Skeletal muscle satellite cell (primary cell): ENCODE data around the gene ZNF175. TPM values are rescaled to one million over a fixed set of nuclear protein-coding genes. Genes with fewer than 3 reads are reported as not detected.

Experiments
- H3K27me3 ChIP-seq: 2 replicates; pipeline ENCODE4 v1.7.0; 2013; ENCODE audit warnings: low read length; ENCODE audit not compliant: control insufficient read depth, insufficient read depth
- H3K36me3 ChIP-seq: 2 replicates; pipeline ENCODE4 v1.7.0; 2013; ENCODE audit warnings: mild to moderate bottlenecking, control low read depth, low read length; ENCODE audit not compliant: insufficient read depth
- H3K4me1 ChIP-seq: 2 replicates; pipeline ENCODE4 v1.7.0; 2013; ENCODE audit warnings: low read length; ENCODE audit not compliant: control insufficient read depth, insufficient read depth
- H3K4me2 ChIP-seq: 2 replicates; pipeline ENCODE4 v1.7.0; 2013; ENCODE audit warnings: mild to moderate bottlenecking, low read length
- H3K4me3 ChIP-seq: 2 replicates; pipeline ENCODE4 v1.7.0; 2013; ENCODE audit warnings: low read length
- H3K9ac ChIP-seq: 2 replicates; pipeline ENCODE4 v1.7.0; 2013; ENCODE audit warnings: mild to moderate bottlenecking, low read depth, low read length, moderate library complexity
- H3K9me3 ChIP-seq: replicated peaks from 2 replicates; pipeline ENCODE4 v1.7.0; 2013; ENCODE audit warnings: mild to moderate bottlenecking, control low read depth, low read length
- total RNA-seq: library from RNA; depleted of rRNA; stranded (reverse); fragments of >200 nt; gene quantifications from 2 replicates; pipeline ENCODE4 v1.2.3, GENCODE V29; 2012; rRNA removed

ZNF175 gene
- total RNA-seq: 4.6 TPM in 2 replicates

DNA sequence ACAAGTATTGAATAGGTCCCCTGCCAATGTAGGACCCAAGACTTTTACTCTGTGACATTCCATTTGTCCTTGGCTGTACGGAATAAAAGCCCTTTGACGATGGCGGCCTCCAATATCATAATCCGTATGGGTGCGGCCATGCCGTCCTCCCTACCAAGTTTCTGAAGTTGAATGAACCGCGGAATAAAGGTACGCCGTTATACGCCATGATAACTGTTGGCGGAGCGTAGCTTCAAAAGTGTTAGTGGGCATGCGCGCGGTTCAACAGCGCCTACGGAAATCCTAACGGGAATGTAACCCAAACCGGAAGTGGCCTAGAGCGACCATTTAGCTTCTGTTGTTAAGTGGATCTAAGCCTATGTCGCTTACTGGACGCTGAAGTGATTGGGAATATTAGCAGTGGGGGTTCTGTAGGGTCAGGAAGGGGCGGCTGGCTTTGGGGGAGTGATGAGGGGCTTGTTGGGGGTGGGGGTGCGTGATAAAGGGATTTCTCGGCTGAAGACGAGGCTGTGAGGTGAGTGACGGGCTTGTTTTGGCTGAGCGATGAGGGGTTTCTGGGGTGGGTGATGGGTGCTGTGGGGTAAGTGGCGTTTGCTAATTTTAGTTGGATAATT is at the start of gene ZNF175:
TSS of gene ZNF175 (plus strand) at position 322 of the 614 bp plus-strand sequence. CDS start 2,047 bp downstream, outside the sequence.
- Histone ChIP-seq H3K36me3 (peaks cover 4% of the 10 kb centered on the region), H3K9me3 (no peaks in the 10 kb centered on the region), H3K4me2 (peak within 1 kb of the TSS; percentile 83), H3K27me3 (no peaks in the 10 kb centered on the region), H3K9ac (peak within 1 kb of the TSS; percentile 78), H3K4me1 (peaks cover 21% of the 10 kb centered on the region), H3K4me3 (peak within 1 kb of the TSS; percentile 74)

DNA sequence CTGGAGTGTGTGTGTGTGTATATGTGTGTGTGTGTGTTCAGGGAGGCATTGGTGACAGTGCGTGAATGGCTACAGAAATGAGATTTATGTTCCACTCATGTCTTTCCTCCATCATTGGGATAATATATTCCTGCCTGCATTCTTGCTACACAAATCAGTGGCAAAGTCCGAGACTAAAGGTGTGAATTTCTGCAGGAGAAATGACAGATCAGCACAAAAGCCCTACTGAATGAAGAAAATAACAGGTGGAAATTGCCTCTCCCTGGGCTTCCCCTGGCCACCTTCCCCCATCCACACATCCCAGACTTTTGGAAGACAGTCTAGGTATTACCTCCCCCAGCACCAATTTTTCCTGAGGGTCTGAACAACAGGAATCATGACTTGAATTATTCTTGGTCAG is 49.7 kb upstream of the ZNF175 start:
- H3K27me3 ChIP-seq: no peaks in the 10 kb centered on the region
- H3K4me3 ChIP-seq: no peak overlapping the region
- H3K9me3 ChIP-seq: no peaks in the 10 kb centered on the region
- no peak overlapping the region for H3K4me2 ChIP-seq
- no peaks in the 10 kb centered on the region for H3K36me3 ChIP-seq
- H3K9ac ChIP-seq: no peak overlapping the region
- no peaks in the 10 kb centered on the region for H3K4me1 ChIP-seq

DNA sequence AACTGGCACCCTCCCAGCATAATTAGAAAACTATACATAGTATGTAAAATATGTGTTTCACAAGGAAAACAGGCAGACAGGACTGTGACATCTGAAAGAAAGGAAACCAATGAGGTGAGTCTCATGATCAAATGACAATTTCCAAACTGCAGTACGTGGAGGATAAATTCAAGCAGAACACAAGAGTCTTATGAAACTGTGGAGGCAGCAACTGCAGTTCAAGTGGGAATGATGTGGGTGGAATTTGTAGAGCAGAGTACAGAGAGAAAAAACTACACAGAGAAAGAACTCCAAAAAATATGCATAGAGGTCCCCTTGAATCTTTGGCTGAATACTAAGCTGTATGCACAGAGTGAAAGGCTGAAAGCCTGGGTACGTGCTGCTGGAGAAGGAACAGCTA is 49.3 kb upstream of the ZNF175 start:
- Histone ChIP-seq H3K4me2 (no peak overlapping the region), H3K4me3 (no peak overlapping the region), H3K9me3 (no peaks in the 10 kb centered on the region), H3K27me3 (no peaks in the 10 kb centered on the region), H3K36me3 (no peaks in the 10 kb centered on the region), H3K4me1 (no peaks in the 10 kb centered on the region), H3K9ac (no peak overlapping the region)

DNA sequence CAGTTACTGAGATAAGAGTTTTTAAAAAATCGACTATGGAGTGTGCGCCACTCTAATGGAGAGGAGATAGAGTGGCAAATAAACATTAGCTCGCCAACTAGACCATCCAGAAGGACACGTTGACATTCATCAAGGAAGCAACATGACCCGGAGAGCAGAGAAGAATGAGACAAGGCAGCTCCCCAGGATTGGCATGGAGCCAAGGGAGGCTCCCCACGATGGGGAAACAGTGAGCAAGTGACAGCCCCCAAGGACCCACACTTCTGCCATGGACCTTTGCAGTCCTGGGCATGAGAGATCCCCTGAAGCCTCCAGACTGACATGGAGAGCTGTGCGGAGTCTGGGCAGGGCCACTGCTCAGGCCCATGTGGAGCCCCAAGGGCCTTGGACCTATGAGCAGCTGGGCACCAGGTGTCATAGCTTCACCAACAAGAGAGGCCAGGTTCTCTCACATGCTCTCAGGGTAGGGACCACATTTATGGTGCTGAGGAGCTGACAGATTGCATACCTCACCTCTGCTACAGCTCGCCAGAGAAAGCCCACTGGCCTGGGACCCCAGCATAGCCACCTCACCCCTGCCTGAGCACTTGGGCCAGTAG is 46.3 kb upstream of the ZNF175 start:
- Histone ChIP-seq H3K4me3 (no peak overlapping the region), H3K27me3 (no peaks in the 10 kb centered on the region), H3K36me3 (no peaks in the 10 kb centered on the region), H3K4me1 (no peaks in the 10 kb centered on the region), H3K4me2 (no peak overlapping the region), H3K9me3 (no peaks in the 10 kb centered on the region), H3K9ac (no peak overlapping the region)

DNA sequence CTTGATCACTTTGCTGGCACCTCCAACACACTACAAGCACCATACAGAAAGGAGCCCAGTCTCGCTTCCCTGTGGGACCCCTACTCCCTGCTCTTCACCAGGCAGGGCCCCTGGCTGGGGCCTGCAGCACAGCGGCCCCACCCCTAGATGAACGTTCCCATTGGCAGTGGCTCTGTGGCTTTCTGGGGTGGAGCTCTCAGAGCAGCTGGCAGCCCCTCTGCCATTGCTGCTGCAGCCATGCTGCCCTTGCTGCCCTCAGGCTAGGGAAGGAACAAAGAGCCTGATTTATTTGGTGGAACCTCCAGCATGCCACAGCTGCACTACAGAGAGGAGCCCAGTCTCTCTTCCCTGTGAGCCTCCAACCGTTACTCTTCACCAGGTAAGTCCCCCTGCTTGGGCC is 45.4 kb upstream of the ZNF175 start:
- no peaks in the 10 kb centered on the region for H3K9me3 ChIP-seq
- H3K4me1 ChIP-seq: no peaks in the 10 kb centered on the region
- no peak overlapping the region for H3K4me3 ChIP-seq
- no peaks in the 10 kb centered on the region for H3K36me3 ChIP-seq
- no peak overlapping the region for H3K9ac ChIP-seq
- H3K4me2 ChIP-seq: no peak overlapping the region
- no peaks in the 10 kb centered on the region for H3K27me3 ChIP-seq

DNA sequence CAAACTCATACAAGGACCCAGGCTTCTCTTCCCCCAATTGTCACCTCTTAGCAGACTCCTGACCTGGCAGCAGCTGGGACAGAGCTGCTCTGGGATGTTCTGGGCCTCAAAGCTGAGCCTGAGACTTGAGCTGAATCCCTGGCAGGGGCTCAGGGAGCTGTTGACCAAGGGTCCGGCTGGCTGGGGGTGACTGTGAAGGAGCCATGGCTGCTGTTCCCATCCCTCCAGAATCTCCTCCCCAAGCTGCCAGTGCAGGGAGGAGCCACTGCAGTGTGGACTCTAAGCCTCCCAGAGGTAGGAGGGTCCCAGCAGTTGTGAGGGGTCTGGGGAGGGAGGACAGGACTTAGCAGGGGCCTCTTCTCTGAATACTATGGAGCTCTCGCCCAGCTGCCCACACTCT is 41.8 kb upstream of the ZNF175 start:
- no peaks in the 10 kb centered on the region for H3K9me3 ChIP-seq
- no peaks in the 10 kb centered on the region for H3K36me3 ChIP-seq
- H3K4me2 ChIP-seq: no peak overlapping the region
- H3K4me1 ChIP-seq: no peaks in the 10 kb centered on the region
- no peak overlapping the region for H3K4me3 ChIP-seq
- H3K9ac ChIP-seq: no peak overlapping the region
- H3K27me3 ChIP-seq: no peaks in the 10 kb centered on the region

DNA sequence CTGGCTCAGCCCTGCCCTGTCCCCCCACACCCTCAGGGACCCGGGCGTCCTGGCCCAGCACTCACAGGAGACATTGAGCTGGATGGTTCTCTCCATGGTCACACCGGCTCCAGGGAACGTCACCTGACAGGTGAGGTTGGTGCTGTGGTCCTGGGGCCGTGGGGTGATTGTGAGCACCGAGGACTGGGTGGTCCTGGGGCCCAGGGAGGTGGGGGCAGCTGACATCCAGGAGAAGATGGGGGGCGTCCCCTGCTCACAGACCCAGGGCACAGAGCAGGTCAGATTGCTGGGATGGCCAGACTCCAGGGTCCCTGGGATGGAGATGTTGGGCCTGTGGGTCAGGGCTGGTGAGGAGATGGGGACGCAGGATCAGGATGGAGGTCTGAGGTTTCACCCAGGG is 40.5 kb upstream of the ZNF175 start:
- H3K36me3 ChIP-seq: no peaks in the 10 kb centered on the region
- H3K9me3 ChIP-seq: no peaks in the 10 kb centered on the region
- no peak overlapping the region for H3K9ac ChIP-seq
- no peaks in the 10 kb centered on the region for H3K27me3 ChIP-seq
- no peak overlapping the region for H3K4me2 ChIP-seq
- no peak overlapping the region for H3K4me3 ChIP-seq
- no peaks in the 10 kb centered on the region for H3K4me1 ChIP-seq

DNA sequence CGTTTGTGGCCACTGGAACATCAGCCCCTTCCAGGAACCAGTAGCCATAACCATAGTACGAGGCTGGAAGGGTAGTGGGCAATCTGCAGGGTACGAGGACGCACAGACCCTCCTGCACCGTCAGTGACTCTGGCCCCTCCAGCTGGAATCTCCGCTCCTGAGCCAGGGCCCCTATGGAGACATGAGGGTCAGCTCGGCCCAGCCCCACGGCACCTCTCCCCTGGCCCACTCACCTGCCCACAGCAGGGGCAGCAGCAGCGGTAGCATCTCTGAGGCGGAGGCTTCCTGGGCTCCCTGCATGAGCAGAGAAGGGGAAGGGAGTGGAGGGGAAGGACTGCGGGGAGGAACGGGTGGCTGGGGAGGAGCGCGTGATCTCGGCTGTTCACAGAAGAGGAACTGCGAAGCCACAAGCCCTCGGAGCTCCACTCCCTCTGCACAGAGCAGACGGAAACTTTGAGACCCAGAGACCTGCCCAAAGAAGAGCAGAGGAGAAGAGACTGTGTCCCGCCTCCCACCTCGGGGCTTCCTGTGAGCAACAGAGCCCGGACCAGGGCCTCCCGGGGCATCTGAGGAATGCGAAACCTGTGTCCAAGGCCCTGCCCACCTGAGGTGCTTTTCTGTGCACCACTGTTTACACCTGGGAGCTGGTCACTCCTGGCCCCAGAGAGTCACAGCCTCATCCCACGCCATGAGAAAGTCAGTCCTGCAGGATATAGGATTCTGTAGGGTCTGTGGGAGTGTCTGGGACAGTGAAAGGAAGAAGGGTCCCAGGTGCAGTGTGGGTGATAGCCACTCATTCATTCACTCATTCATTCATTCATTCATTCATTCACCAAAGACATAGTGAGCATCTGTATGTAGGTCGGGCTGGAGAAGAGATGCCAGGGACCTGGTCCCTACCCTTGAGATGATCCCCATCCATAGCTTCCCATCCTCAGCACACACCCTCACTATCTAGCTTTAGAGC is 39.5 kb upstream of the ZNF175 start, which contains the start of gene SIGLEC6:
TSS of gene SIGLEC6 (minus strand) at position 322 of the 967 bp plus-strand sequence. CDS start at position 300, 22 bp downstream.
- H3K4me3 ChIP-seq: no peak within 1 kb of the TSS
- H3K4me2 ChIP-seq: no peak within 1 kb of the TSS
- H3K36me3 ChIP-seq: no peaks in the 10 kb centered on the region
- no peaks in the 10 kb centered on the region for H3K9me3 ChIP-seq
- H3K9ac ChIP-seq: no peak within 1 kb of the TSS
- H3K27me3 ChIP-seq: no peaks in the 10 kb centered on the region
- no peaks in the 10 kb centered on the region for H3K4me1 ChIP-seq

DNA sequence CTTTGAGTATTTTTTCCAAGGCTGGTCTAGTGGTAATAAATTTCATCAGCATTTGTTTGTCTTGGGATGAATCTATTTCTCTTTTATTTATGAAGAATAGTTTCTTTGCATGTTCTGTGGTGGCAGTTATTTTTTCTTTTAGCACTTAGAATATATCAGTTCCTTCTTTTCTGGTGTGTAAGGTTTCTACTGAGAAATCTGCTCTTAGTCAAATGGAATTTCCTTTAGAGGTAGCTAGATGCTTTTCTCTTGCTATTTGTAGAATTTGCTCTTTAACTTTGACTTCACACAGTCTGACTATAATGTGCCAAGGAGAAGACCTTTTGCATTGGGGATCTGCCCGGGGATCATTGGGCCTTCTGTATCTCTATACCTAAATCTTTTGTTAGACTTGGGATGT is 35.5 kb upstream of the ZNF175 start:
- Histone ChIP-seq H3K27me3 (no peaks in the 10 kb centered on the region), H3K9me3 (no peaks in the 10 kb centered on the region), H3K36me3 (no peaks in the 10 kb centered on the region), H3K4me1 (no peaks in the 10 kb centered on the region), H3K4me3 (no peak overlapping the region), H3K4me2 (no peak overlapping the region), H3K9ac (no peak overlapping the region)

DNA sequence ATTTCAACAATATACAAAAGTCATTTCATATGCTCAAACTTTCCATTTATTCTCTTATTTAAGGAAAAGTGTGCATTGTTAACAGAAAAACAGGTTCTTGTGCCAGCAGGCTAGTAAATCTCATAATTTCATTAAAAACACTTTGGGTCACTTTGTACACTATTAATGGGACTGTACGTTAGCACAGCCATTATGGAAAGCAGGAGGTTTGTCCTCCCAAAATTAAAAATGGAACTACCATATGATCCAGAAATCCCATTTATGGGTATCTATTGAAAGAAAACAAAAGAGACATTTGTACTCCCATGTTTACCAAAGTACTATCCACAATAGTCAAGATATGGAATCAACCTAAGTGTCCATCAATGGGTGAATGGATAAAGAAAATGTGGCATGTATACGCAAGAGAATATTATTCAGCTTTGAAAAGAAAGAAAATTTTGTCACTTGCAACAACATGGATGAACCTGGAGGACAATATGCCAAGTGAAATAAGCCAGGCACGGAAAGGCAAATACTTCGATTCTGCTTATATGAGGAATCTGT is 31.2 kb upstream of the ZNF175 start:
- H3K4me1 ChIP-seq: no peaks in the 10 kb centered on the region
- H3K4me3 ChIP-seq: no peak overlapping the region
- peaks cover 2% of the 10 kb centered on the region for H3K9me3 ChIP-seq
- no peaks in the 10 kb centered on the region for H3K27me3 ChIP-seq
- H3K4me2 ChIP-seq: no peak overlapping the region
- H3K36me3 ChIP-seq: no peaks in the 10 kb centered on the region
- H3K9ac ChIP-seq: no peak overlapping the region
